SK-N-SH (cell line): ENCODE measurements around the gene CYP3A5. TPM values are rescaled to one million over a fixed set of nuclear protein-coding genes. Genes with fewer than 3 reads are reported as not detected.
"Not testable (repeated sequence)": the region's sequence is repeated elsewhere in the genome, so short reads cannot be mapped to it uniquely, and the experiment has no call there.

Source experiments
- CTCF ChIA-PET: fragments of 300-600, 350-600 bp; formaldehyde crosslinking; extraction: SDS; loops from one replicate; lab custom pipeline; 2021; lab: Yijun Ruan, JAX
- POLR2A ChIA-PET: fragments of 350-600 bp; sonication (Branson Sonifier 250); formaldehyde crosslinking; extraction: SDS; loops from one replicate; lab custom pipeline; 2020; ENCODE audit warnings: antibody characterized with exemption, inconsistent platforms; lab: Yijun Ruan, JAX
- DNase-seq: peaks from one replicate; pipeline ENCODE4 v3.0.0; 2012
- H2AFZ ChIP-seq: fragments of 200-600 bp; sonication (generic); 2 replicates; pipeline ENCODE4 v1.8.1; 2016; ENCODE audit warnings: antibody characterized with exemption, mild to moderate bottlenecking, low read depth
- H3F3A ChIP-seq: fragments of 200-600 bp; sonication (generic); replicated peaks from 2 replicates; pipeline ENCODE3; 2016; ENCODE audit warnings: antibody characterized with exemption, mild to moderate bottlenecking; ENCODE audit not compliant: insufficient read depth
- H3K27ac ChIP-seq, 2 experiments: fragments of 200-500 bp in 1 of 2; fragments of 200-600 bp in 1 of 2; sonication (Bioruptor generic) in 1 of 2; sonication (generic), shearing (Covaris generic) in 1 of 2; 2 replicates each; pipeline versions ENCODE4 v1.5.1 to v1.6.1; 2014 to 2016; ENCODE audit warnings: low read depth in 2 of 2, inconsistent platforms in 1 of 2, low read length in 1 of 2, mild to moderate bottlenecking in 1 of 2, mixed read lengths in 1 of 2
- H3K27me3 ChIP-seq: fragments of 200-600 bp; sonication (generic), shearing (Covaris generic); 2 replicates; pipeline ENCODE4 v1.6.1; 2016; ENCODE audit warnings: mixed run types; ENCODE audit not compliant: insufficient read depth
- H3K36me3 ChIP-seq, 2 experiments: fragments of 200-500 bp in 1 of 2; fragments of 200-600 bp in 1 of 2; sonication (Bioruptor generic) in 1 of 2; sonication (generic) in 1 of 2; replicated peaks in 1 of 2; 2 replicates each; pipeline versions ENCODE3 to v1.5.1; 2014 to 2016; ENCODE audit warnings: low read length in 1 of 2, mild to moderate bottlenecking in 1 of 2; ENCODE audit not compliant: insufficient read depth in 2 of 2, control insufficient read depth in 1 of 2
- H3K4me1 ChIP-seq, 2 experiments: fragments of 200-500 bp in 1 of 2; fragments of 200-600 bp in 1 of 2; sonication (Bioruptor generic) in 1 of 2; sonication (generic), shearing (Covaris generic) in 1 of 2; 2 replicates each; pipeline versions ENCODE4 v1.5.1 to v1.6.1; 2014 to 2016; ENCODE audit warnings: low read depth in 1 of 2, low read length in 1 of 2, mixed run types in 1 of 2; ENCODE audit not compliant: insufficient read depth in 2 of 2, control insufficient read depth in 1 of 2
- H3K4me2 ChIP-seq: fragments of 200-600 bp; sonication (generic), shearing (Covaris generic); 2 replicates; pipeline ENCODE4 v1.6.1; 2017; ENCODE audit warnings: mixed run types
- H3K4me3 ChIP-seq, 2 experiments: fragments of 200-500 bp in 1 of 2; fragments of 200-600 bp in 1 of 2; sonication (Bioruptor generic) in 1 of 2; sonication (generic), shearing (Covaris generic) in 1 of 2; 2 replicates each; pipeline versions ENCODE4 v1.5.1 to v1.8.1; 2014 to 2016; ENCODE audit warnings: low read depth in 2 of 2, inconsistent platforms in 1 of 2, low read length in 1 of 2, mild to moderate bottlenecking in 1 of 2, mixed read lengths in 1 of 2, moderate library complexity in 1 of 2
- H3K79me2 ChIP-seq: fragments of 200-600 bp; sonication (generic); 2 replicates; pipeline ENCODE4 v1.8.1; 2017; ENCODE audit warnings: mild to moderate bottlenecking; ENCODE audit not compliant: insufficient read depth
- H3K9ac ChIP-seq: fragments of 200-600 bp; sonication (generic); 2 replicates; pipeline ENCODE4 v1.6.1; 2017; ENCODE audit warnings: mixed run types
- H3K9me2 ChIP-seq: fragments of 200-600 bp; sonication (generic); 2 replicates; pipeline ENCODE4 v1.6.1; 2017; ENCODE audit warnings: mixed run types
- H3K9me3 ChIP-seq: fragments of 200-600 bp; sonication (generic); 2 replicates; pipeline ENCODE4 v1.6.1; 2017; ENCODE audit warnings: mixed run types, mild to moderate bottlenecking, moderate library complexity
- H4K20me1 ChIP-seq: fragments of 200-600 bp; sonication (generic); 2 replicates; pipeline ENCODE4 v1.6.1; 2017; ENCODE audit warnings: mild to moderate bottlenecking, mixed run types; ENCODE audit not compliant: insufficient read depth
- POLR2AphosphoS5 ChIP-seq: IDR thresholded peaks from 2 replicates; pipeline ENCODE4 v1.6.1; 2012; ENCODE audit warnings: low read depth, low read length
- TCF12 ChIP-seq: IDR thresholded peaks from 2 replicates; pipeline ENCODE4 v1.4.0; 2012
- YY1 ChIP-seq: IDR thresholded peaks from 2 replicates; pipeline ENCODE4 v1.4.0; 2012; ENCODE audit warnings: low read depth, mild to moderate bottlenecking
- WGBS: methylation state at CpG from one replicate; pipeline ENCODE4 v1.1.6; 2017; ENCODE audit warnings: low lambda C conversion rate; 5-methylcytosine and 5-hydroxymethylcytosine counted together
- polyA plus RNA-seq, 3 experiments: library from polyadenylated mRNA; depleted of rRNA; stranded (reverse); fragments of >200 nt; gene quantifications; 2 replicates each; pipeline ENCODE4 v1.2.3, GENCODE V29; 2012

CYP3A5 gene
- polyA plus RNA-seq, 1 of the 3 experiments (the other 2 are of a cell fraction), result 0.25 TPM

GRCh38 chr7:99693100-99693426 is 13.3 kb upstream of the CYP3A5 start:
- H3K4me3 ChIP-seq, result no peak overlapping the region
- H2AFZ ChIP-seq, result no peak overlapping the region
- no peaks in the 10 kb centered on the region for H3F3A ChIP-seq
- H3K9me2 ChIP-seq, result no peaks in the 10 kb centered on the region
- no peak for DNase-seq
- no peak overlapping the region for H3K27ac ChIP-seq
- H4K20me1 ChIP-seq, result no peaks in the 10 kb centered on the region
- H3K9me3 ChIP-seq, result no peaks in the 10 kb centered on the region
- POLR2A ChIA-PET, result no interaction called here
- H3K4me1 ChIP-seq, result peaks cover 0 to 2% of the 10 kb centered on the region in 2 experiments; a peak in 1 of 4 replicates
- H3K9ac ChIP-seq, result no peak overlapping the region
- H3K79me2 ChIP-seq, result no peaks in the 10 kb centered on the region
- H3K4me2 ChIP-seq, result no peak overlapping the region
- H3K36me3 ChIP-seq, result no peaks in the 10 kb centered on the region
- CTCF ChIA-PET, result no interaction called here
- TF ChIP-seq POLR2AphosphoS5 (no peak), TCF12 (no peak), YY1 (no peak)
- peaks cover 5% of the 10 kb centered on the region for H3K27me3 ChIP-seq
- 17% methylated on average over 5 of the region's 5 CpGs for WGBS

GRCh38 chr7:99692563-99692962 is 12.8 kb upstream of the CYP3A5 start:
- not testable (repeated sequence) for H4K20me1 ChIP-seq

GRCh38 chr7:99691658-99692057 is 11.9 kb upstream of the CYP3A5 start:
- 7% methylated on average over 1 of the region's 1 CpG for WGBS
- CTCF ChIA-PET, H3F3A ChIP-seq: not testable (repeated sequence)

More at GRCh38 chr7:99692563-99692962, 12.8 kb upstream of the CYP3A5 start:
- H3K4me2 ChIP-seq, POLR2A ChIA-PET, H3K9ac ChIP-seq, H3F3A ChIP-seq, H3K9me3 ChIP-seq, CTCF ChIA-PET, H3K4me3 ChIP-seq, H3K27ac ChIP-seq, H3K4me1 ChIP-seq, H3K9me2 ChIP-seq, H3K79me2 ChIP-seq, DNase-seq, H2AFZ ChIP-seq, H3K36me3 ChIP-seq, H3K27me3 ChIP-seq: not testable (repeated sequence)
- 24% methylated on average over 6 of the region's 6 CpGs for WGBS

GRCh38 chr7:99690918-99691317 is 11.1 kb upstream of the CYP3A5 start:
- H3K9ac ChIP-seq, CTCF ChIA-PET, H3K36me3 ChIP-seq, H4K20me1 ChIP-seq, H3K4me1 ChIP-seq, H3K4me3 ChIP-seq, DNase-seq, POLR2A ChIA-PET, H3K79me2 ChIP-seq, H3K27ac ChIP-seq, H3K9me2 ChIP-seq, H3K4me2 ChIP-seq, H2AFZ ChIP-seq, H3K27me3 ChIP-seq, H3K9me3 ChIP-seq, H3F3A ChIP-seq: not testable (repeated sequence)
- 30% methylated on average over 4 of the region's 4 CpGs for WGBS

More at GRCh38 chr7:99691658-99692057, 11.9 kb upstream of the CYP3A5 start:
- H3K9me3 ChIP-seq, H3K27me3 ChIP-seq, H3K4me2 ChIP-seq, H3K4me1 ChIP-seq, H3K4me3 ChIP-seq, H2AFZ ChIP-seq, H3K27ac ChIP-seq, H3K9me2 ChIP-seq, DNase-seq, H3K36me3 ChIP-seq, POLR2A ChIA-PET, H4K20me1 ChIP-seq, H3K9ac ChIP-seq, H3K79me2 ChIP-seq: not testable (repeated sequence)

- 16% methylated on average over 14 of the region's 14 CpGs for WGBS
- H3K79me2 ChIP-seq, POLR2A ChIA-PET, H3F3A ChIP-seq, H3K4me2 ChIP-seq, H3K4me3 ChIP-seq, CTCF ChIA-PET, H3K27ac ChIP-seq, H3K27me3 ChIP-seq, H4K20me1 ChIP-seq, H3K9me3 ChIP-seq, DNase-seq, H3K9ac ChIP-seq, H3K4me1 ChIP-seq, H2AFZ ChIP-seq, H3K9me2 ChIP-seq, H3K36me3 ChIP-seq: not testable (repeated sequence)
These were observed 6.2 kb upstream of the CYP3A5 start for GRCh38 chr7:99685871-99686608.
